WTC11 (cell line): ENCODE data around the gene ETNK2.

ENCODE experiments used
- ATF6 ChIP-seq: sonication (generic); formaldehyde crosslinking; IDR thresholded peaks from 2 replicates; pipeline ENCODE4 v1.8.1; 2023; ENCODE audit warnings: mild to moderate bottlenecking, missing genetic modification reagents
- CREB1 ChIP-seq: sonication (generic); formaldehyde crosslinking; IDR thresholded peaks from 2 replicates; pipeline ENCODE4 v1.8.0; 2023; ENCODE audit warnings: mild to moderate bottlenecking, missing genetic modification reagents
- FOXJ3 ChIP-seq: sonication (generic); formaldehyde crosslinking; IDR thresholded peaks from 2 replicates; pipeline ENCODE4 v1.9.0; 2021; ENCODE audit warnings: missing genetic modification reagents, mild to moderate bottlenecking, borderline replicate concordance
- GRHL2 ChIP-seq: fragments of 250-450 bp; sonication (Bioruptor Pico); IDR thresholded peaks from 2 replicates; pipeline ENCODE4 v1.8.0; 2022; ENCODE audit warnings: mild to moderate bottlenecking, moderate library complexity; ENCODE audit not compliant: insufficient replicate concordance, severe bottlenecking
- IRF1 ChIP-seq: sonication (generic); formaldehyde crosslinking; IDR thresholded peaks from 2 replicates; pipeline ENCODE4 v1.8.0; 2023; ENCODE audit warnings: missing genetic modification reagents
- JUN ChIP-seq: sonication (generic); formaldehyde crosslinking; IDR thresholded peaks from 2 replicates; pipeline ENCODE4 v1.8.0; 2023; ENCODE audit warnings: mild to moderate bottlenecking, missing genetic modification reagents
- MYBL2 ChIP-seq: sonication (generic); formaldehyde crosslinking; IDR thresholded peaks from 2 replicates; pipeline ENCODE4 v1.8.1; 2023; ENCODE audit warnings: mild to moderate bottlenecking, moderate library complexity, missing genetic modification reagents
- NR2C2 ChIP-seq: sonication (generic); formaldehyde crosslinking; IDR thresholded peaks from 2 replicates; pipeline ENCODE4 v1.8.0; 2022; ENCODE audit warnings: mild to moderate bottlenecking, missing genetic modification reagents
- SP1 ChIP-seq: sonication (generic); formaldehyde crosslinking; conservative IDR thresholded peaks from 2 replicates; pipeline ENCODE4 v1.8.1; 2022; ENCODE audit warnings: missing genetic modification reagents
- TF ChIP-seq, protein P1 (sequence below): fragments of 200-600 bp; IDR thresholded peaks from 2 replicates; pipeline ENCODE4 v1.8.0; 2022; ENCODE audit warnings: antibody characterized with exemption
- TF ChIP-seq, protein P2 (sequence below): sonication (generic); formaldehyde crosslinking; IDR thresholded peaks from 2 replicates; pipeline ENCODE4 v1.8.1; 2023; ENCODE audit warnings: mild to moderate bottlenecking, missing genetic modification reagents, moderate library complexity
- TF ChIP-seq, protein P3 (sequence below): fragments of 250-450 bp; sonication (Bioruptor Pico); IDR thresholded peaks from 2 replicates; pipeline ENCODE4 v1.9.0; 2021; ENCODE audit warnings: moderate library complexity, mild to moderate bottlenecking, inconsistent platforms, borderline replicate concordance
- TF ChIP-seq, protein P4 (sequence below): sonication (generic); formaldehyde crosslinking; IDR thresholded peaks from 2 replicates; pipeline ENCODE4 v1.8.1; 2022; ENCODE audit warnings: mild to moderate bottlenecking, missing genetic modification reagents, moderate library complexity, borderline replicate concordance

DNA sequence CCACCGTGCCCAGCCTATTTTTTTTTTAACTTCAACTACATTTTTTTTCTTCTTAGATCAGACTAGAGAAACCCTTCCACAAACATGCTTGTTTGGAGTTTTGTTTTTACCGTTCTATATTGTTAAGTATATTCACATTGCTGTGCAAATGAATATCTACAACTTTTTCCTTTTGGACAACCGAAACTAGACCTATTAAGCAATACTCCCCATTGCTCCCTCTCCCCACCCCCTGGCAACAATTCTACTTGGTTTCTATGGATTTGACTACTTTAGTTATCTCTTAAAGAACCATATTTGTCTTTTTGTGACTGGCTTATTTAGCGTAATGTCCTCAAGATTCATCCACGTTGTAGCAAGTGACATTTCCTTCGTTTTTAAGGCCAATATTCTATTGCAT lies 19.1 kb downstream of the ETNK2 start:
- TF ChIP-seq, protein P1, sequence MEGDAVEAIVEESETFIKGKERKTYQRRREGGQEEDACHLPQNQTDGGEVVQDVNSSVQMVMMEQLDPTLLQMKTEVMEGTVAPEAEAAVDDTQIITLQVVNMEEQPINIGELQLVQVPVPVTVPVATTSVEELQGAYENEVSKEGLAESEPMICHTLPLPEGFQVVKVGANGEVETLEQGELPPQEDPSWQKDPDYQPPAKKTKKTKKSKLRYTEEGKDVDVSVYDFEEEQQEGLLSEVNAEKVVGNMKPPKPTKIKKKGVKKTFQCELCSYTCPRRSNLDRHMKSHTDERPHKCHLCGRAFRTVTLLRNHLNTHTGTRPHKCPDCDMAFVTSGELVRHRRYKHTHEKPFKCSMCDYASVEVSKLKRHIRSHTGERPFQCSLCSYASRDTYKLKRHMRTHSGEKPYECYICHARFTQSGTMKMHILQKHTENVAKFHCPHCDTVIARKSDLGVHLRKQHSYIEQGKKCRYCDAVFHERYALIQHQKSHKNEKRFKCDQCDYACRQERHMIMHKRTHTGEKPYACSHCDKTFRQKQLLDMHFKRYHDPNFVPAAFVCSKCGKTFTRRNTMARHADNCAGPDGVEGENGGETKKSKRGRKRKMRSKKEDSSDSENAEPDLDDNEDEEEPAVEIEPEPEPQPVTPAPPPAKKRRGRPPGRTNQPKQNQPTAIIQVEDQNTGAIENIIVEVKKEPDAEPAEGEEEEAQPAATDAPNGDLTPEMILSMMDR = no peak
- TF ChIP-seq FOXJ3 (CRISPR knock-in tag) (no peak), ATF6 (CRISPR knock-in tag) (no peak), IRF1 (no peak), SP1 (CRISPR knock-in tag) (no peak), GRHL2 (CRISPR knock-in tag) (no peak), NR2C2 (CRISPR knock-in tag) (no peak), JUN (CRISPR knock-in tag) (no peak), CREB1 (CRISPR knock-in tag) (no peak), MYBL2 (no peak)
- TF ChIP-seq, protein P2, sequence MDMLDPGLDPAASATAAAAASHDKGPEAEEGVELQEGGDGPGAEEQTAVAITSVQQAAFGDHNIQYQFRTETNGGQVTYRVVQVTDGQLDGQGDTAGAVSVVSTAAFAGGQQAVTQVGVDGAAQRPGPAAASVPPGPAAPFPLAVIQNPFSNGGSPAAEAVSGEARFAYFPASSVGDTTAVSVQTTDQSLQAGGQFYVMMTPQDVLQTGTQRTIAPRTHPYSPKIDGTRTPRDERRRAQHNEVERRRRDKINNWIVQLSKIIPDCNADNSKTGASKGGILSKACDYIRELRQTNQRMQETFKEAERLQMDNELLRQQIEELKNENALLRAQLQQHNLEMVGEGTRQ (CRISPR knock-in tag) = no peak
- TF ChIP-seq, protein P3, sequence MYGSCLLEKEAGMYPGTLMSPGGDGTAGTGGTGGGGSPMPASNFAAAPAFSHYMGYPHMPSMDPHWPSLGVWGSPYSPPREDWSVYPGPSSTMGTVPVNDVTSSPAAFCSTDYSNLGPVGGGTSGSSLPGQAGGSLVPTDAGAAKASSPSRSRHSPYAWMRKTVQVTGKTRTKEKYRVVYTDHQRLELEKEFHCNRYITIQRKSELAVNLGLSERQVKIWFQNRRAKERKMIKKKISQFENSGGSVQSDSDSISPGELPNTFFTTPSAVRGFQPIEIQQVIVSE (CRISPR knock-in tag) = no peak
- TF ChIP-seq, protein P4, sequence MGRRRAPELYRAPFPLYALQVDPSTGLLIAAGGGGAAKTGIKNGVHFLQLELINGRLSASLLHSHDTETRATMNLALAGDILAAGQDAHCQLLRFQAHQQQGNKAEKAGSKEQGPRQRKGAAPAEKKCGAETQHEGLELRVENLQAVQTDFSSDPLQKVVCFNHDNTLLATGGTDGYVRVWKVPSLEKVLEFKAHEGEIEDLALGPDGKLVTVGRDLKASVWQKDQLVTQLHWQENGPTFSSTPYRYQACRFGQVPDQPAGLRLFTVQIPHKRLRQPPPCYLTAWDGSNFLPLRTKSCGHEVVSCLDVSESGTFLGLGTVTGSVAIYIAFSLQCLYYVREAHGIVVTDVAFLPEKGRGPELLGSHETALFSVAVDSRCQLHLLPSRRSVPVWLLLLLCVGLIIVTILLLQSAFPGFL = no peak
